Anterior cingulate cortex (tissue), 58 donors: ENCODE results near the gene FAM168B.

Source experiments
- DNase-seq, 58 donors: peaks; one replicate each; lab custom pipeline; 2025; lab: John Stamatoyannopoulos, UW

Gene FAM168B

GRCh38 chr2:131058214-131058843 is 34.9 kb downstream of the FAM168B start:
- no peak for DNase-seq

GRCh38 chr2:131056932-131057287 is 36.4 kb downstream of the FAM168B start:
- DNase-seq, result no peak

- DNase-seq, result peak in 23 of 58 donors; percentile 15 to 59 (median 30)
These were observed 36.9 kb downstream of the FAM168B start for GRCh38 chr2:131056204-131056931.

- DNase-seq, result peak in 15 of 58 donors; percentile 15 to 81 (median 26)
These were observed 37.8 kb downstream of the FAM168B start for GRCh38 chr2:131055169-131056065.

- DNase-seq, result no peak
These were observed 38.8 kb downstream of the FAM168B start for GRCh38 chr2:131054488-131054887.

GRCh38 chr2:131052741-131053263 is 40.5 kb downstream of the FAM168B start:
- no peak for DNase-seq

GRCh38 chr2:131050896-131051295 is 42.4 kb downstream of the FAM168B start:
- peak in 6 of 58 donors; percentile 22 to 44 (median 28) for DNase-seq

- DNase-seq, result no peak
These were observed 44.0 kb downstream of the FAM168B start for GRCh38 chr2:131049150-131049718.

GRCh38 chr2:131048641-131049040 is 44.6 kb downstream of the FAM168B start:
- no peak for DNase-seq

- DNase-seq, result no peak
These were observed 45.2 kb downstream of the FAM168B start for GRCh38 chr2:131047920-131048560.

GRCh38 chr2:131046918-131047652 is 46.2 kb downstream of the FAM168B start:
- peak in 1 of 58 donors; percentile 52 for DNase-seq

GRCh38 chr2:131046028-131046917 is 47.0 kb downstream of the FAM168B start:
- DNase-seq, result peak in 3 of 58 donors; percentile 20 to 28 (median 25)

- DNase-seq, result no peak
These were observed 47.8 kb downstream of the FAM168B start for GRCh38 chr2:131045286-131046027.

GRCh38 chr2:131044757-131045150 is 48.5 kb downstream of the FAM168B start:
- no peak for DNase-seq

- no peak for DNase-seq
These were observed 49.0 kb downstream of the FAM168B start for GRCh38 chr2:131044075-131044756.

GRCh38 chr2:131043199-131044074 is 49.8 kb downstream of the FAM168B start:
- DNase-seq, result no peak
